GM18861 (cell line): ENCODE measurements around the gene SETDB1.
A peak's percentile ranks its signal among the peaks of the same experiment; 100 is the strongest.

ENCODE experiments used
- ATAC-seq: cut with Tn5 transposase; IDR thresholded peaks from one replicate; pipeline ENCODE4 v1.9.1; 2021; ENCODE audit not compliant: unreplicated experiment

SETDB1 gene

GRCh38 chr1:150973836-150974579, 47.8 kb downstream of the SETDB1 start:
- no peak for ATAC-seq

GRCh38 chr1:150974580-150975478, 48.7 kb downstream of the SETDB1 start, which contains the start of gene CERS2:
Gene CERS2, minus strand, starts transcription at chr1:150974835. Its CDS starts 5,745 bp downstream, at chr1:150969090.
- ATAC-seq: no peak

GRCh38 chr1:150976401-150976821, 50.2 kb downstream of the SETDB1 start:
- no peak for ATAC-seq

- ATAC-seq: no peak
Measured at GRCh38 chr1:150976879-150977694, 50.9 kb downstream of the SETDB1 start.

GRCh38 chr1:150979092-150980056, 53.2 kb downstream of the SETDB1 start:
- peak; percentile 42 for ATAC-seq

GRCh38 chr1:150981177-150981804, 55.1 kb downstream of the SETDB1 start:
- ATAC-seq: no peak

- no peak for ATAC-seq
Measured at GRCh38 chr1:150981805-150982712, 55.9 kb downstream of the SETDB1 start, which contains the start of gene ANXA9. Gene ANXA9, plus strand, starts transcription at chr1:150982292. Its CDS starts 814 bp downstream, at chr1:150983106.

GRCh38 chr1:150985179-150985825, 59.1 kb downstream of the SETDB1 start:
- no peak for ATAC-seq

- no peak for ATAC-seq
Measured at GRCh38 chr1:150987924-150988323, 61.8 kb downstream of the SETDB1 start.

- no peak for ATAC-seq
Measured at GRCh38 chr1:150992626-150993025, 66.5 kb downstream of the SETDB1 start.

- ATAC-seq: no peak
Measured at GRCh38 chr1:150994248-150994647, 68.1 kb downstream of the SETDB1 start.

- ATAC-seq: no peak
Measured at GRCh38 chr1:150995460-150995859, 69.3 kb downstream of the SETDB1 start.

- no peak for ATAC-seq
Measured at GRCh38 chr1:150995896-150996295, 69.7 kb downstream of the SETDB1 start.

- no peak for ATAC-seq
Measured at GRCh38 chr1:150997126-150997872, 71.1 kb downstream of the SETDB1 start.

GRCh38 chr1:150997949-150998348, 71.8 kb downstream of the SETDB1 start:
- no peak for ATAC-seq

GRCh38 chr1:150999051-150999674, 73.0 kb downstream of the SETDB1 start:
- no peak for ATAC-seq

GRCh38 chr1:150999926-151000325, 73.8 kb downstream of the SETDB1 start:
- no peak for ATAC-seq
